ENCODE results near the gene HIBCH. TPM values are rescaled to one million over a fixed set of nuclear protein-coding genes. Genes with fewer than 3 reads are reported as not detected.

The HIBCH gene
- polyA plus RNA-seq, 1 of the 3 experiments (the other 2 are of a cell fraction) = 8.4 TPM

DNA sequence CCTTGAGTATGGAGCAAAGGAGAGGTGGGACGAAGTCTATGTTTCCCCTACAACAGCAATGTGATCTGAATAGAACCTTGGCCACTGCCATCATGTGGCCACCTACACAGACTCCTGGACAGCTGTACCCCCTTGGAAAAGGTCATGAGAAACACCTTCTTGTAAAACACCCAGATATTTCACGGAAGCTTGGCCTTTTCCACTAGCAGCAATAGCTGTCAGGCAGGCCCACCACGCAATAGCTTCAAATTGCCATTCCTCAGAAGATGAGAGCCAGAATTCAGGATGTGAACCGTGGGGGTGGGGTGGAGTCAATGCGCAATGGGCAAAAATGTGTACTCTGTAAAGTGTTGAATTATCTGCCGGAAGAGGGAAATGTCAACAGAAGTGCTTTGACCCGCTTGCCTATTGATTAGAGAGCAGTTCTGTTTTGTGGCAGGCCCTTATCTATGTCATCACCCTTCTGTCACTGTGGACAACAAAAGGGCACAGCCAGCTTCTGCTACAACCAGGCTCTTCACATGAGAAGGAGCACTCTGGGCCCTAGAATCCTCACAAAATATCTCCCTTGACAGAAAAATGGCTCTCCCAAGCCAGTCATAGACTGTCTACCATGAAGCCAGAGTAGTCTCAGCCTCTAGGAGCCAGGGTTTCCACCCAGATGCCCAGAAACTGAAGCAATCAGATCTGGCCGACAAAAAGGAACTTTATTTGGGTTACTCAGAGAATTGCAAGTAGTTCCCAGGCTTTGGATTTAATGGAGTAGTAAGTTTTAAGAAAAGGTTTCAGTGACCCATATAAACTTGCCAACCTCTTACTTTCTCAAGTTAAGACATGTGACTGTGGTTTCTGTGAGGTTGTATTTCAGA lies 33.3 kb upstream of the HIBCH start (continued):
- no peak for TF ChIP-seq TAF1 (IDR thresholded peaks at IDR 0.05; ENCODE audit: borderline replicate concordance, low read depth, low read length)
- TF ChIP-seq EP300 (IDR thresholded peaks at IDR 0.05; ENCODE audit: borderline replicate concordance in 1 of 2, low read depth in 1 of 2, low read length in 1 of 2) = peak in 1 of 2 experiments; percentile 40; a peak in 1 of 4 replicates
- TF ChIP-seq, protein P1, sequence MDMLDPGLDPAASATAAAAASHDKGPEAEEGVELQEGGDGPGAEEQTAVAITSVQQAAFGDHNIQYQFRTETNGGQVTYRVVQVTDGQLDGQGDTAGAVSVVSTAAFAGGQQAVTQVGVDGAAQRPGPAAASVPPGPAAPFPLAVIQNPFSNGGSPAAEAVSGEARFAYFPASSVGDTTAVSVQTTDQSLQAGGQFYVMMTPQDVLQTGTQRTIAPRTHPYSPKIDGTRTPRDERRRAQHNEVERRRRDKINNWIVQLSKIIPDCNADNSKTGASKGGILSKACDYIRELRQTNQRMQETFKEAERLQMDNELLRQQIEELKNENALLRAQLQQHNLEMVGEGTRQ (IDR thresholded peaks at IDR 0.05; ENCODE audit: borderline replicate concordance, low read depth, low read length) = no peak
- TF ChIP-seq FOXM1 (IDR thresholded peaks at IDR 0.05; ENCODE audit: low read depth) = no peak
- TF ChIP-seq MEF2A (IDR thresholded peaks at IDR 0.05; ENCODE audit: borderline replicate concordance, low read depth) = no peak
- no peak for TF ChIP-seq YY1 (IDR thresholded peaks at IDR 0.05; ENCODE audit: low read depth)
- no peak for TF ChIP-seq TEAD4 (IDR thresholded peaks at IDR 0.05; ENCODE audit: borderline replicate concordance, insufficient read depth)
- TF ChIP-seq POLR2AphosphoS5 (IDR thresholded peaks at IDR 0.05; ENCODE audit: low read depth, low read length) = no peak
- no peak for TF ChIP-seq NFIC (IDR thresholded peaks at IDR 0.05; ENCODE audit: borderline replicate concordance)
- no peak for TF ChIP-seq SMC3 (IDR thresholded peaks at IDR 0.05; ENCODE audit: low read depth, low read length)
- no peak for TF ChIP-seq EZH2phosphoT487 (IDR thresholded peaks at IDR 0.05; ENCODE audit: borderline replicate concordance, low read depth)

DNA sequence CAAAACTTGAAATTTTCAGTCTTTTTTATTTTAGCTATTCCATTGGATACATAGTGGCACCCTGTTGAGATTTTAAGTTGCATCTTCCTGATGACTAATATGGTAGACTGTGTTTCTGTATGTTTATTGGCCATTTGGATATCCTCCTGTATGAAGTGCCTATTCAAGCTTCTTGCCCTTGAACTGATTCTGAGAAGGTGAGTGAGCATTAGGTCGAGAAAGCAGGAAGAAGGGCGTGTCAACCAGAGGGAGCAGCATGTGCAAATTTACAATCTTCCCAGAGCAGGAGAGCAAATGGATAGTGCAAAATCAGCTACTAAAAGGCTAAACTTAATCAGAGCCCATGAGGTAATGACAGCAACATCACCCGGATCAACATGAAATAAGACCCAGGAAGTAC lies 32.3 kb upstream of the HIBCH start:
- POLR2A ChIA-PET = interaction anchor here (1.9 kb wide), 1 partner anchor 8 kb away, joined by 7 read pairs; the partner anchor contains the start of gene INPP1
- H3K27ac ChIP-seq (ENCODE audit: low read depth in 2 of 2, low read length in 1 of 2) = peak overlapping the region in 1 of 2 experiments; percentile 76; a peak in 1 of 4 replicates
- H3K4me1 ChIP-seq (ENCODE audit: control insufficient read depth in 1 of 2, insufficient read depth in 2 of 2, low read depth in 1 of 2, low read length in 1 of 2) = peaks cover 0 to 22% of the 10 kb centered on the region in 2 experiments; a peak in 2 of 4 replicates
- H4K20me1 ChIP-seq (ENCODE audit: insufficient read depth) = no peaks in the 10 kb centered on the region
- no peak overlapping the region for H3K9ac ChIP-seq
- H3K4me2 ChIP-seq = no peak overlapping the region
- no peak overlapping the region for H3K4me3 ChIP-seq (ENCODE audit: low read depth in 2 of 2, low read length in 1 of 2)
- no peaks in the 10 kb centered on the region for H3K27me3 ChIP-seq (ENCODE audit: insufficient read depth)
- no peaks in the 10 kb centered on the region for H3K9me2 ChIP-seq
- WGBS (ENCODE audit: low lambda C conversion rate) = 87% methylated on average over 3 of the region's 3 CpGs
- no peak overlapping the region for H2AFZ ChIP-seq (ENCODE audit: low read depth)
- DNase-seq = no peak
- no peaks in the 10 kb centered on the region for H3K36me3 ChIP-seq (replicated peaks in 1 of 2; ENCODE audit: control insufficient read depth in 1 of 2, insufficient read depth in 2 of 2, low read length in 1 of 2)
- CTCF ChIA-PET = interaction anchor here (0.7 to 1.7 kb wide), 4 partner anchors 16 to 159 kb away, joined by 3 to 5 read pairs (median 4); no protein-coding TSS in a partner anchor
- no peaks in the 10 kb centered on the region for H3K79me2 ChIP-seq (ENCODE audit: insufficient read depth)
- H3F3A ChIP-seq (replicated peaks; ENCODE audit: insufficient read depth) = no peaks in the 10 kb centered on the region
- H3K9me3 ChIP-seq = no peaks in the 10 kb centered on the region
- TF ChIP-seq, protein P2, sequence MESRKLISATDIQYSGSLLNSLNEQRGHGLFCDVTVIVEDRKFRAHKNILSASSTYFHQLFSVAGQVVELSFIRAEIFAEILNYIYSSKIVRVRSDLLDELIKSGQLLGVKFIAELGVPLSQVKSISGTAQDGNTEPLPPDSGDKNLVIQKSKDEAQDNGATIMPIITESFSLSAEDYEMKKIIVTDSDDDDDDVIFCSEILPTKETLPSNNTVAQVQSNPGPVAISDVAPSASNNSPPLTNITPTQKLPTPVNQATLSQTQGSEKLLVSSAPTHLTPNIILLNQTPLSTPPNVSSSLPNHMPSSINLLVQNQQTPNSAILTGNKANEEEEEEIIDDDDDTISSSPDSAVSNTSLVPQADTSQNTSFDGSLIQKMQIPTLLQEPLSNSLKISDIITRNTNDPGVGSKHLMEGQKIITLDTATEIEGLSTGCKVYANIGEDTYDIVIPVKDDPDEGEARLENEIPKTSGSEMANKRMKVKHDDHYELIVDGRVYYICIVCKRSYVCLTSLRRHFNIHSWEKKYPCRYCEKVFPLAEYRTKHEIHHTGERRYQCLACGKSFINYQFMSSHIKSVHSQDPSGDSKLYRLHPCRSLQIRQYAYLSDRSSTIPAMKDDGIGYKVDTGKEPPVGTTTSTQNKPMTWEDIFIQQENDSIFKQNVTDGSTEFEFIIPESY (IDR thresholded peaks at IDR 0.05; ENCODE audit: borderline replicate concordance, low read depth) = no peak
- TF ChIP-seq FOSL2 (IDR thresholded peaks at IDR 0.05; ENCODE audit: borderline replicate concordance, low read depth) (no peak), TCF12 (IDR thresholded peaks at IDR 0.05) (no peak), EP300 (IDR thresholded peaks at IDR 0.05; ENCODE audit: borderline replicate concordance in 1 of 2, low read depth in 1 of 2, low read length in 1 of 2) (no peak), RCOR1 (IDR thresholded peaks at IDR 0.05; ENCODE audit: low read length) (no peak), POLR2AphosphoS5 (IDR thresholded peaks at IDR 0.05; ENCODE audit: low read depth, low read length) (no peak), FOXJ3 (CRISPR knock-in tag; IDR thresholded peaks at IDR 0.05) (no peak), RFX5 (IDR thresholded peaks at IDR 0.05; ENCODE audit: low read length) (no peak), SIN3A (IDR thresholded peaks at IDR 0.05; ENCODE audit: borderline replicate concordance, low read depth, low read length) (no peak), MEF2A (IDR thresholded peaks at IDR 0.05; ENCODE audit: borderline replicate concordance, low read depth) (no peak), GABPA (IDR thresholded peaks at IDR 0.05; ENCODE audit: low read depth) (no peak), TAF1 (IDR thresholded peaks at IDR 0.05; ENCODE audit: borderline replicate concordance, low read depth, low read length) (no peak), EZH2phosphoT487 (IDR thresholded peaks at IDR 0.05; ENCODE audit: borderline replicate concordance, low read depth) (no peak), ELF1 (IDR thresholded peaks at IDR 0.05) (no peak), CHD2 (IDR thresholded peaks at IDR 0.05; ENCODE audit: low read length, partially characterized antibody) (no peak), GATA2 (CRISPR knock-in tag; IDR thresholded peaks at IDR 0.05) (no peak)
- TF ChIP-seq, protein P3, sequence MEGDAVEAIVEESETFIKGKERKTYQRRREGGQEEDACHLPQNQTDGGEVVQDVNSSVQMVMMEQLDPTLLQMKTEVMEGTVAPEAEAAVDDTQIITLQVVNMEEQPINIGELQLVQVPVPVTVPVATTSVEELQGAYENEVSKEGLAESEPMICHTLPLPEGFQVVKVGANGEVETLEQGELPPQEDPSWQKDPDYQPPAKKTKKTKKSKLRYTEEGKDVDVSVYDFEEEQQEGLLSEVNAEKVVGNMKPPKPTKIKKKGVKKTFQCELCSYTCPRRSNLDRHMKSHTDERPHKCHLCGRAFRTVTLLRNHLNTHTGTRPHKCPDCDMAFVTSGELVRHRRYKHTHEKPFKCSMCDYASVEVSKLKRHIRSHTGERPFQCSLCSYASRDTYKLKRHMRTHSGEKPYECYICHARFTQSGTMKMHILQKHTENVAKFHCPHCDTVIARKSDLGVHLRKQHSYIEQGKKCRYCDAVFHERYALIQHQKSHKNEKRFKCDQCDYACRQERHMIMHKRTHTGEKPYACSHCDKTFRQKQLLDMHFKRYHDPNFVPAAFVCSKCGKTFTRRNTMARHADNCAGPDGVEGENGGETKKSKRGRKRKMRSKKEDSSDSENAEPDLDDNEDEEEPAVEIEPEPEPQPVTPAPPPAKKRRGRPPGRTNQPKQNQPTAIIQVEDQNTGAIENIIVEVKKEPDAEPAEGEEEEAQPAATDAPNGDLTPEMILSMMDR (IDR thresholded peaks at IDR 0.05) = no peak
- TF ChIP-seq, protein P4, sequence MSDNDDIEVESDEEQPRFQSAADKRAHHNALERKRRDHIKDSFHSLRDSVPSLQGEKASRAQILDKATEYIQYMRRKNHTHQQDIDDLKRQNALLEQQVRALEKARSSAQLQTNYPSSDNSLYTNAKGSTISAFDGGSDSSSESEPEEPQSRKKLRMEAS (IDR thresholded peaks at IDR 0.05; ENCODE audit: low read depth) = no peak

Measured in SK-N-SH (cell line).